Activated CD8-positive, alpha-beta memory T cell treated with anti-CD3 and anti-CD28 coated beads, Interleukin-2, amount 50 U/mL, for 1 hour (primary cell): Measurements from ENCODE around the gene ALDOB.

Experiments used
- DNase-seq: peaks from one replicate; pipeline ENCODE4 v3.0.0-alpha.2; 2020; ENCODE audit errors: extremely low read depth

Gene ALDOB

GRCh38 chr9:101435601-101436079, at the start of gene ALDOB:
ALDOB (minus strand) TSS chr9:101435774; CDS start chr9:101430887, 4,887 bp downstream.
- DNase-seq: no peak

- DNase-seq: no peak
Observed at GRCh38 chr9:101484046-101484445, 48.5 kb upstream of the ALDOB start.

GRCh38 chr9:101481261-101481660, 45.7 kb upstream of the ALDOB start:
- DNase-seq: no peak

- DNase-seq: no peak
Observed at GRCh38 chr9:101480386-101480785, 44.8 kb upstream of the ALDOB start.

GRCh38 chr9:101479338-101480030, 43.9 kb upstream of the ALDOB start:
- DNase-seq: no peak

GRCh38 chr9:101478906-101479305, 43.3 kb upstream of the ALDOB start:
- DNase-seq: no peak

GRCh38 chr9:101478444-101478843, 42.9 kb upstream of the ALDOB start:
- no peak for DNase-seq

- DNase-seq: no peak
Observed at GRCh38 chr9:101477736-101478135, 42.2 kb upstream of the ALDOB start.

- no peak for DNase-seq
Observed at GRCh38 chr9:101477214-101477613, 41.6 kb upstream of the ALDOB start.

- no peak for DNase-seq
Observed at GRCh38 chr9:101476576-101477208, 41.1 kb upstream of the ALDOB start.

GRCh38 chr9:101472891-101473290, 37.3 kb upstream of the ALDOB start:
- no peak for DNase-seq

GRCh38 chr9:101470929-101471328, 35.4 kb upstream of the ALDOB start:
- no peak for DNase-seq

GRCh38 chr9:101470021-101470420, 34.4 kb upstream of the ALDOB start:
- DNase-seq: no peak

- DNase-seq: no peak
Observed at GRCh38 chr9:101469026-101469425, 33.5 kb upstream of the ALDOB start.

- no peak for DNase-seq
Observed at GRCh38 chr9:101468116-101468515, 32.5 kb upstream of the ALDOB start.

GRCh38 chr9:101467690-101468089, 32.1 kb upstream of the ALDOB start:
- no peak for DNase-seq

- no peak for DNase-seq
Observed at GRCh38 chr9:101466863-101467262, 31.3 kb upstream of the ALDOB start.

GRCh38 chr9:101465326-101465915, 29.8 kb upstream of the ALDOB start:
- DNase-seq: no peak

- DNase-seq: no peak
Observed at GRCh38 chr9:101463397-101463796, 27.8 kb upstream of the ALDOB start.

GRCh38 chr9:101462558-101462957, 27.0 kb upstream of the ALDOB start:
- no peak for DNase-seq

- DNase-seq: no peak
Observed at GRCh38 chr9:101460965-101461364, 25.4 kb upstream of the ALDOB start.

GRCh38 chr9:101458963-101459631, 23.5 kb upstream of the ALDOB start:
- no peak for DNase-seq

GRCh38 chr9:101457003-101457402, 21.4 kb upstream of the ALDOB start:
- DNase-seq: no peak
